GM12878 (cell line): ENCODE measurements around the gene TAF3. TPM values are rescaled to one million over a fixed set of nuclear protein-coding genes. Genes with fewer than 3 reads are reported as not detected.

Source experiments
- ATAC-seq: fragments of 200-7000 bp; cut with Tn5 transposase; 3 replicates; pipeline ENCODE4 v1.9.1; 2020; ENCODE audit warnings: mild to moderate bottlenecking, moderate library complexity
- BruUV-seq: library from RNA; stranded (reverse); fragments of 400-500 nt; replicated peaks from 2 replicates; lab custom pipeline; 2021; lab: Mats Ljungman, UMichigan
- CTCF ChIA-PET: fragments of 300-600 bp; sonication (Branson Sonifier 250); formaldehyde crosslinking; extraction: SDS; loops from one replicate; lab custom pipeline; 2021; ENCODE audit warnings: inconsistent platforms; lab: Yijun Ruan, JAX
- POLR2A ChIA-PET: fragments of 350-600 bp; formaldehyde crosslinking; extraction: SDS; loops from one replicate; lab custom pipeline; 2021; ENCODE audit warnings: inconsistent platforms; lab: Charles Lee
- RAD21 ChIA-PET: fragments of 300-600 bp; sonication (Branson Sonifier 250); formaldehyde crosslinking; loops from one replicate; lab custom pipeline; 2023; ENCODE audit warnings: antibody characterized with exemption; ENCODE audit not compliant: unreplicated experiment; lab: Charles Lee
- SMC1A ChIA-PET: fragments of 300-600 bp; sonication (Branson Sonifier 250); formaldehyde crosslinking; loops from one replicate; lab custom pipeline; 2023; ENCODE audit not compliant: unreplicated experiment, uncharacterized antibody; lab: Charles Lee
- DNase-seq: peaks from one replicate; pipeline ENCODE4 v3.0.0-alpha.2; 2011; ENCODE audit warnings: low read depth, low spot score
- FAIRE-seq: peaks from 3 replicates; lab custom pipeline; 2011; peaks lifted over from hg19 to GRCh38; lab: Jason Lieb, UNC
- H2AFZ ChIP-seq: 2 replicates; pipeline ENCODE4 v1.6.0; 2011; ENCODE audit warnings: low read depth, low read length, control low read depth; ENCODE audit not compliant: control insufficient read depth
- H3K27ac ChIP-seq: 2 replicates; pipeline ENCODE4 v1.5.1; 2011; ENCODE audit warnings: control low read depth; ENCODE audit not compliant: control insufficient read depth, insufficient read depth
- H3K27me3 ChIP-seq, 2 experiments: replicated peaks in 1 of 2; 2 replicates each; pipeline versions ENCODE4 v1.6.0 to v1.6.1; 2011; ENCODE audit warnings: low read length in 1 of 2; ENCODE audit not compliant: control insufficient read depth in 2 of 2, insufficient read depth in 2 of 2
- H3K36me3 ChIP-seq, 2 experiments: 2 replicates each; pipeline ENCODE4 v1.5.1; 2011; ENCODE audit warnings: low read length in 1 of 2; ENCODE audit not compliant: control insufficient read depth in 2 of 2, insufficient read depth in 2 of 2
- H3K4me1 ChIP-seq: 2 replicates; pipeline ENCODE4 v1.6.1; 2011; ENCODE audit warnings: mild to moderate bottlenecking, low read length, moderate library complexity, mixed read lengths; ENCODE audit not compliant: control insufficient read depth, insufficient read depth
- H3K4me2 ChIP-seq: 2 replicates; pipeline ENCODE4 v1.6.0; 2011; ENCODE audit warnings: control low read depth; ENCODE audit not compliant: control insufficient read depth, insufficient read depth
- H3K4me3 ChIP-seq: fragments of 200-600 bp; sonication (generic); 2 replicates; pipeline ENCODE4 v1.5.1; 2016
- H3K79me2 ChIP-seq: 2 replicates; pipeline ENCODE4 v1.6.0; 2011; ENCODE audit warnings: low read length; ENCODE audit not compliant: control insufficient read depth, insufficient read depth
- H3K9ac ChIP-seq: 2 replicates; pipeline ENCODE4 v1.8.0; 2011; ENCODE audit warnings: low read length, control low read depth, mixed read lengths; ENCODE audit not compliant: control insufficient read depth, insufficient read depth
- H3K9me3 ChIP-seq: replicated peaks from 3 replicates; pipeline ENCODE4 v1.5.1; 2011; ENCODE audit warnings: mild to moderate bottlenecking, low read length; ENCODE audit not compliant: control insufficient read depth, insufficient read depth
- H4K20me1 ChIP-seq: 2 replicates; pipeline ENCODE4 v1.6.0; 2011; ENCODE audit not compliant: control insufficient read depth, insufficient read depth
- ATF7 ChIP-seq: fragments of 450-650 bp; IDR thresholded peaks from 2 replicates; pipeline ENCODE4 v1.6.1; 2016; ENCODE audit warnings: low read depth, mild to moderate bottlenecking
- BRCA1 ChIP-seq: IDR thresholded peaks from 2 replicates; pipeline ENCODE4 v1.6.1; 2011; ENCODE audit warnings: low read depth, low read length, improper control_type of control experiment
- CBX3 ChIP-seq: fragments of 200-600 bp; sonication (generic); IDR thresholded peaks from 2 replicates; pipeline ENCODE4 v1.6.1; 2016; ENCODE audit warnings: low read depth, borderline replicate concordance
- CBX5 ChIP-seq: sonication (generic); IDR thresholded peaks from 2 replicates; pipeline ENCODE4 v1.6.1; 2016; ENCODE audit warnings: low read depth, moderate library complexity, mild to moderate bottlenecking, inconsistent platforms
- FOXK2 ChIP-seq: fragments of 450-650 bp; IDR thresholded peaks from 2 replicates; pipeline ENCODE4 v1.6.1; 2017; ENCODE audit warnings: mild to moderate bottlenecking, moderate library complexity
- HCFC1 ChIP-seq: fragments of 150-350 bp; IDR thresholded peaks from 2 replicates; pipeline ENCODE4 v1.6.1; 2014; ENCODE audit warnings: low read length
- HDAC2 ChIP-seq: fragments of 200-600 bp; sonication (generic); IDR thresholded peaks from 2 replicates; pipeline ENCODE4 v1.6.1; 2017
- MXI1 ChIP-seq: fragments of 150-350 bp; IDR thresholded peaks from 2 replicates; pipeline ENCODE4 v1.6.1; 2011; ENCODE audit warnings: low read depth, mild to moderate bottlenecking, inconsistent platforms, low read length, improper control_type of control experiment
- NBN ChIP-seq: fragments of 450-650 bp; IDR thresholded peaks from 2 replicates; pipeline ENCODE4 v1.6.1; 2016
- SIN3A ChIP-seq: IDR thresholded peaks from 2 replicates; pipeline ENCODE4 v1.6.1; 2012; ENCODE audit warnings: low read depth, low read length, improper control_type of control experiment
- STAT3 ChIP-seq: IDR thresholded peaks from 2 replicates; pipeline ENCODE4 v1.6.1; 2011; ENCODE audit warnings: low read depth, low read length, improper control_type of control experiment
- YY1 ChIP-seq: IDR thresholded peaks from 2 replicates; pipeline ENCODE4 v1.6.1; 2011; ENCODE audit warnings: low read depth, mild to moderate bottlenecking, low read length
- ZNF217 ChIP-seq: fragments of 450-650 bp; IDR thresholded peaks from 2 replicates; pipeline ENCODE4 v1.6.1; 2017; ENCODE audit warnings: antibody characterized with exemption, mild to moderate bottlenecking
- WGBS: methylation state at CpG from one replicate; pipeline ENCODE4 v1.1.6; 2016; ENCODE audit warnings: low lambda C conversion rate; ENCODE audit not compliant: insufficient replicate concordance, insufficient coverage; ENCODE audit errors: missing lambda C conversion rate; 5-methylcytosine and 5-hydroxymethylcytosine counted together
- in situ Hi-C: fragments of 300-500 bp; cut with MboI; formaldehyde crosslinking; loops from 9 replicates; pipeline ENCODE4 v1.14.3; 2018; ENCODE audit warnings: mixed read lengths
- intact Hi-C: fragments of 100-400 bp; cut with micrococcal nuclease; formaldehyde crosslinking; loops from one replicate; pipeline ENCODE4 v1.14.2; 2022; ENCODE audit not compliant: unreplicated experiment
- polyA plus RNA-seq, 11 experiments: library from polyadenylated mRNA; depleted of rRNA in 4 of 11; unstranded in 6 of 11; stranded (reverse) in 5 of 11; fragments of >200 nt; fragmentation: Nextera tagmentation in 4 of 11; fragmentation: Illumina TruSeq in 1 of 11; extraction: Ambion mirVana in 4 of 11; extraction: Trizol in 1 of 11; gene quantifications; 1 replicate in 1 of 11; 2 replicates in 10 of 11; pipeline versions ENCODE4 v1.2.1 to v1.2.3, GENCODE V29; 2011 to 2016; ENCODE audit warnings: inconsistent platforms in 2 of 11, missing spikeins in 2 of 11, low read depth in 1 of 11
- total RNA-seq, 4 experiments: library from RNA; depleted of rRNA in 3 of 4; stranded (reverse); fragments of >200 nt in 3 of 4; fragmentation: Illumina TruSeq in 1 of 4; extraction: Trizol in 1 of 4; gene quantifications; 2 replicates each; pipeline versions ENCODE4 v1.2.1 to v1.2.3, GENCODE V29; 2013 to 2021
- TF ChIP-seq, protein P1 (sequence below): fragments of 450-650 bp; formaldehyde crosslinking; IDR thresholded peaks from 2 replicates; pipeline ENCODE4 v1.5.0; 2022; ENCODE audit warnings: mild to moderate bottlenecking, missing genetic modification characterization
- TF ChIP-seq, protein P2 (sequence below): fragments of 450-650 bp; IDR thresholded peaks from 2 replicates; pipeline ENCODE4 v1.6.1; 2016; ENCODE audit warnings: mild to moderate bottlenecking, moderate library complexity, borderline replicate concordance
- TF ChIP-seq, protein P3 (sequence below): fragments of 450-650 bp; IDR thresholded peaks from 2 replicates; pipeline ENCODE4 v1.6.1; 2017; ENCODE audit warnings: mild to moderate bottlenecking
- TF ChIP-seq, protein P4 (sequence below): fragments of 450-650 bp; IDR thresholded peaks from 2 replicates; pipeline ENCODE4 v1.6.1; 2016; ENCODE audit warnings: mild to moderate bottlenecking

The TAF3 gene
- total and polyA plus RNA-seq, 10 of the 15 experiments (the other 5 are each of a cell fraction or from before 2014, with no cell fraction given): 2.0 to 10.1 (median 3.7) TPM

DNA sequence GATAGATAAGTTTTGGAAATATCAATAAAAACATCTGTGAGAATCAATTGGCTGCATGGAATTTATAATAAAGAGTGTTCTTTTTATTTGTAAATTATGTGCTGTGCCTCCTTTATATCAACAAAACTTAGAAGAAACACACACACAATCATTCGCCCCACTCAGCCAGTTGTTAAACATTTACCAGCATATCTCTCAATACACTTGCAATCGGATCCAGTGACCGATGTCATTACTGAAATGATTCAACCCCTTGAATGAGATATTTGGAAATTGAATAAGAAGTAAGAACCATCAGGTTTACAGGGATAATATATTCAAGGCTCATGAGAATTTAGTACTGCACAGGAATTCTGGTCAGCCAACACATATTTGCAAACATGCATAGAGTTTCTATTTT is 35.6 kb downstream of the TAF3 start:
- WGBS: 93% methylated on average over 3 of the region's 3 CpGs
- Histone ChIP-seq H3K79me2 (no peaks in the 10 kb centered on the region), H4K20me1 (no peaks in the 10 kb centered on the region), H3K4me2 (no peak overlapping the region), H3K9ac (no peak overlapping the region), H3K9me3 (no peaks in the 10 kb centered on the region), H3K4me1 (no peaks in the 10 kb centered on the region), H3K27ac (no peak overlapping the region), H3K36me3 (peaks cover 0 to 3% of the 10 kb centered on the region in 2 experiments; a peak in 1 of 4 replicates), H2AFZ (no peak overlapping the region), H3K4me3 (no peak overlapping the region), H3K27me3 (no peaks in the 10 kb centered on the region)
- no peak for ATAC-seq
- no peak for DNase-seq
- FAIRE-seq: no peak
- POLR2A ChIA-PET: interaction anchor here (1.0 kb wide), 1 partner anchor 36 kb away, joined by 3 read pairs; no protein-coding TSS in a partner anchor
- in situ Hi-C loops (no loop called here), intact Hi-C loops (no loop called here)
- CTCF ChIA-PET: no interaction called here
- RAD21 ChIA-PET: no interaction called here
- SMC1A ChIA-PET: no interaction called here
- BruUV-seq: no TSS peak
- no peak for TF ChIP-seq YY1
- TF ChIP-seq, protein P1, sequence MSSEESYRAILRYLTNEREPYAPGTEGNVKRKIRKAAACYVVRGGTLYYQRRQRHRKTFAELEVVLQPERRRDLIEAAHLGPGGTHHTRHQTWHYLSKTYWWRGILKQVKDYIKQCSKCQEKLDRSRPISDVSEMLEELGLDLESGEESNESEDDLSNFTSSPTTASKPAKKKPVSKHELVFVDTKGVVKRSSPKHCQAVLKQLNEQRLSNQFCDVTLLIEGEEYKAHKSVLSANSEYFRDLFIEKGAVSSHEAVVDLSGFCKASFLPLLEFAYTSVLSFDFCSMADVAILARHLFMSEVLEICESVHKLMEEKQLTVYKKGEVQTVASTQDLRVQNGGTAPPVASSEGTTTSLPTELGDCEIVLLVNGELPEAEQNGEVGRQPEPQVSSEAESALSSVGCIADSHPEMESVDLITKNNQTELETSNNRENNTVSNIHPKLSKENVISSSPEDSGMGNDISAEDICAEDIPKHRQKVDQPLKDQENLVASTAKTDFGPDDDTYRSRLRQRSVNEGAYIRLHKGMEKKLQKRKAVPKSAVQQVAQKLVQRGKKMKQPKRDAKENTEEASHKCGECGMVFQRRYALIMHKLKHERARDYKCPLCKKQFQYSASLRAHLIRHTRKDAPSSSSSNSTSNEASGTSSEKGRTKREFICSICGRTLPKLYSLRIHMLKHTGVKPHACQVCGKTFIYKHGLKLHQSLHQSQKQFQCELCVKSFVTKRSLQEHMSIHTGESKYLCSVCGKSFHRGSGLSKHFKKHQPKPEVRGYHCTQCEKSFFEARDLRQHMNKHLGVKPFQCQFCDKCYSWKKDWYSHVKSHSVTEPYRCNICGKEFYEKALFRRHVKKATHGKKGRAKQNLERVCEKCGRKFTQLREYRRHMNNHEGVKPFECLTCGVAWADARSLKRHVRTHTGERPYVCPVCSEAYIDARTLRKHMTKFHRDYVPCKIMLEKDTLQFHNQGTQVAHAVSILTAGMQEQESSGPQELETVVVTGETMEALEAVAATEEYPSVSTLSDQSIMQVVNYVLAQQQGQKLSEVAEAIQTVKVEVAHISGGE (CRISPR knock-in tag): no peak
- TF ChIP-seq BRCA1: no peak
- TF ChIP-seq, protein P2, sequence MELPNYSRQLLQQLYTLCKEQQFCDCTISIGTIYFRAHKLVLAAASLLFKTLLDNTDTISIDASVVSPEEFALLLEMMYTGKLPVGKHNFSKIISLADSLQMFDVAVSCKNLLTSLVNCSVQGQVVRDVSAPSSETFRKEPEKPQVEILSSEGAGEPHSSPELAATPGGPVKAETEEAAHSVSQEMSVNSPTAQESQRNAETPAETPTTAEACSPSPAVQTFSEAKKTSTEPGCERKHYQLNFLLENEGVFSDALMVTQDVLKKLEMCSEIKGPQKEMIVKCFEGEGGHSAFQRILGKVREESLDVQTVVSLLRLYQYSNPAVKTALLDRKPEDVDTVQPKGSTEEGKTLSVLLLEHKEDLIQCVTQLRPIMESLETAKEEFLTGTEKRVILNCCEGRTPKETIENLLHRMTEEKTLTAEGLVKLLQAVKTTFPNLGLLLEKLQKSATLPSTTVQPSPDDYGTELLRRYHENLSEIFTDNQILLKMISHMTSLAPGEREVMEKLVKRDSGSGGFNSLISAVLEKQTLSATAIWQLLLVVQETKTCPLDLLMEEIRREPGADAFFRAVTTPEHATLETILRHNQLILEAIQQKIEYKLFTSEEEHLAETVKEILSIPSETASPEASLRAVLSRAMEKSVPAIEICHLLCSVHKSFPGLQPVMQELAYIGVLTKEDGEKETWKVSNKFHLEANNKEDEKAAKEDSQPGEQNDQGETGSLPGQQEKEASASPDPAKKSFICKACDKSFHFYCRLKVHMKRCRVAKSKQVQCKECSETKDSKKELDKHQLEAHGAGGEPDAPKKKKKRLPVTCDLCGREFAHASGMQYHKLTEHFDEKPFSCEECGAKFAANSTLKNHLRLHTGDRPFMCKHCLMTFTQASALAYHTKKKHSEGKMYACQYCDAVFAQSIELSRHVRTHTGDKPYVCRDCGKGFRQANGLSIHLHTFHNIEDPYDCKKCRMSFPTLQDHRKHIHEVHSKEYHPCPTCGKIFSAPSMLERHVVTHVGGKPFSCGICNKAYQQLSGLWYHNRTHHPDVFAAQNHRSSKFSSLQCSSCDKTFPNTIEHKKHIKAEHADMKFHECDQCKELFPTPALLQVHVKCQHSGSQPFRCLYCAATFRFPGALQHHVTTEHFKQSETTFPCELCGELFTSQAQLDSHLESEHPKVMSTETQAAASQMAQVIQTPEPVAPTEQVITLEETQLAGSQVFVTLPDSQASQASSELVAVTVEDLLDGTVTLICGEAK: no peak
- TF ChIP-seq, protein P3, sequence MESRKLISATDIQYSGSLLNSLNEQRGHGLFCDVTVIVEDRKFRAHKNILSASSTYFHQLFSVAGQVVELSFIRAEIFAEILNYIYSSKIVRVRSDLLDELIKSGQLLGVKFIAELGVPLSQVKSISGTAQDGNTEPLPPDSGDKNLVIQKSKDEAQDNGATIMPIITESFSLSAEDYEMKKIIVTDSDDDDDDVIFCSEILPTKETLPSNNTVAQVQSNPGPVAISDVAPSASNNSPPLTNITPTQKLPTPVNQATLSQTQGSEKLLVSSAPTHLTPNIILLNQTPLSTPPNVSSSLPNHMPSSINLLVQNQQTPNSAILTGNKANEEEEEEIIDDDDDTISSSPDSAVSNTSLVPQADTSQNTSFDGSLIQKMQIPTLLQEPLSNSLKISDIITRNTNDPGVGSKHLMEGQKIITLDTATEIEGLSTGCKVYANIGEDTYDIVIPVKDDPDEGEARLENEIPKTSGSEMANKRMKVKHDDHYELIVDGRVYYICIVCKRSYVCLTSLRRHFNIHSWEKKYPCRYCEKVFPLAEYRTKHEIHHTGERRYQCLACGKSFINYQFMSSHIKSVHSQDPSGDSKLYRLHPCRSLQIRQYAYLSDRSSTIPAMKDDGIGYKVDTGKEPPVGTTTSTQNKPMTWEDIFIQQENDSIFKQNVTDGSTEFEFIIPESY: no peak
- TF ChIP-seq ZNF217: no peak
- TF ChIP-seq NBN: no peak
- TF ChIP-seq MXI1: no peak
- TF ChIP-seq FOXK2: no peak
- TF ChIP-seq CBX5: no peak
- TF ChIP-seq HCFC1: no peak
- no peak for TF ChIP-seq SIN3A
- no peak for TF ChIP-seq HDAC2
- TF ChIP-seq, protein P4, sequence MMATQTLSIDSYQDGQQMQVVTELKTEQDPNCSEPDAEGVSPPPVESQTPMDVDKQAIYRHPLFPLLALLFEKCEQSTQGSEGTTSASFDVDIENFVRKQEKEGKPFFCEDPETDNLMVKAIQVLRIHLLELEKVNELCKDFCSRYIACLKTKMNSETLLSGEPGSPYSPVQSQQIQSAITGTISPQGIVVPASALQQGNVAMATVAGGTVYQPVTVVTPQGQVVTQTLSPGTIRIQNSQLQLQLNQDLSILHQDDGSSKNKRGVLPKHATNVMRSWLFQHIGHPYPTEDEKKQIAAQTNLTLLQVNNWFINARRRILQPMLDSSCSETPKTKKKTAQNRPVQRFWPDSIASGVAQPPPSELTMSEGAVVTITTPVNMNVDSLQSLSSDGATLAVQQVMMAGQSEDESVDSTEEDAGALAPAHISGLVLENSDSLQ: no peak
- no peak for TF ChIP-seq ATF7
- no peak for TF ChIP-seq STAT3
- TF ChIP-seq CBX3: no peak
